ENCODE measurements around the gene COQ9.

Gene COQ9

DNA sequence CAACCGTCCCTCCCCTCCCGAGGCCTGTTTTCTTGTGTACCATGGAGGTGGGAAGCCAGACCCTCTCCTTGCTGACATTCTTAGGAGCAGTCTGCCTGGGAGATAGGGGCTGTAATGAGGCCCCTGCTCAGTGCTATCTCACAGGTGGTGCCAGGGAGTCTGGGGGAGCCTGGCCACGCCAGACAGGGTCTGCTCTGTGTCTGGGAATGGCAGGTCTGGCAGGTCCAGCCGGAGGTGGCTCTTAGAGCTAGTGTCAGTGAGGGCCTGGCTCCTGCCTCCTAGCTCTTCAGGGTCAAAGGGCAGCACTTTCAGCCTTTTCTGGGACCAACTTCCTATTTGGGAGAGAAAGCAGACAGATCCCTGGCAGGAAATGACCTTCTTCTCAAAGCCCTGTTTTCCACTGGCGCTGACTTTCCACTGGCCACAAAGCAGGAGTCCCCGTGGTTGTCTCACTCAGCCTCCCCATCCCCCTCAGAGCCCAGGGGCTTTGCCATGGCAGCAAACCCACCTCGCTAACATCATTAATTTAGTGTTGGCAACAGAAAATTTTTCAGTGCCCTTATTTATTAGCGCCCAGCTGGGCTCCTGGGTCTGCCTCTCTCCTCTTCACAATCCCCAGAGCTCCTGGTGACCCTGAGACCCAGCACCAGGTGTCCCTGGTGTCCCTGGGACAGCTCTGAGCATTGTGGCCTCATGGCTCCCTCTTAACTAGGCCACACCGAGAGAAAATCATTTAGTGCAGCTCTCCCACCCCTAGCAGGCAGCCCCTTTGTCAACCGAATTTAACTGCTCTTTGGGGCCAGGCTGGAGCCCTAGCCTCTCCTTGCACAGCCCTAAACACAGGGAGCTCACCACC lies 63.0 kb downstream of the COQ9 start:
- no peak for DNase-seq (ENCODE audit: low read depth in 2 of 2)

Measured in stimulated activated CD4-positive, alpha-beta T cell treated with anti-CD3 and anti-CD28 coated beads, Interleukin-12 subunit alpha, Interleukin-12 subunit beta, amount 100 ng/mL, for 24 hours (primary cell).